Measurements from ENCODE around the gene CHRND.
"Not testable (repeated sequence)": the region's sequence is repeated elsewhere in the genome, so short reads cannot be mapped to it uniquely, and the experiment has no call there.

DNA sequence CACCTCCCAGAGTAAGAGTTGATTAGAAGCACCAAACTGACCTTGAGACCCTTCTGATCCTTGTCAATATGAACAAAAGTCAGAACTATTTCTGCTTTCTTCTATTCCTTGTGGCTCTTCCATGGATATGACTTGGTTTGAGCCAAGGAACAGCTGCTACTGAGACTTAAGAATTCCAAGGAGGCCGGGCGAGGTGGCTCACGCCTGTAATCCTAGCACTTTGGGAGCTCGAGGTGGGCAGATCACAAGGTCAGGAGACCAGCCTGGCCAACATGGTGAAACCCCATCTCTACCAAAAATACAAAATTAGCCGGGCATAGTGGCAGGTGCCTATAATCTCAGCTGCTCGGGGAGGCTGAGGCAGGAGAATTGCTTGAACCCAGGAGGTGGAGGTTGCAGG, 44.5 kb downstream of the CHRND start:
- not testable (repeated sequence) for TF ChIP-seq IRF2 (CRISPR knock-in tag; IDR thresholded peaks at IDR 0.05; ENCODE audit: borderline replicate concordance, low read depth); CREM (CRISPR knock-in tag; IDR thresholded peaks at IDR 0.05); MAX (CRISPR knock-in tag; IDR thresholded peaks at IDR 0.05); GABPB1 (CRISPR knock-in tag; IDR thresholded peaks at IDR 0.05); ATF3 (CRISPR knock-in tag; conservative IDR thresholded peaks at IDR 0.05)
- TF ChIP-seq, protein P1, sequence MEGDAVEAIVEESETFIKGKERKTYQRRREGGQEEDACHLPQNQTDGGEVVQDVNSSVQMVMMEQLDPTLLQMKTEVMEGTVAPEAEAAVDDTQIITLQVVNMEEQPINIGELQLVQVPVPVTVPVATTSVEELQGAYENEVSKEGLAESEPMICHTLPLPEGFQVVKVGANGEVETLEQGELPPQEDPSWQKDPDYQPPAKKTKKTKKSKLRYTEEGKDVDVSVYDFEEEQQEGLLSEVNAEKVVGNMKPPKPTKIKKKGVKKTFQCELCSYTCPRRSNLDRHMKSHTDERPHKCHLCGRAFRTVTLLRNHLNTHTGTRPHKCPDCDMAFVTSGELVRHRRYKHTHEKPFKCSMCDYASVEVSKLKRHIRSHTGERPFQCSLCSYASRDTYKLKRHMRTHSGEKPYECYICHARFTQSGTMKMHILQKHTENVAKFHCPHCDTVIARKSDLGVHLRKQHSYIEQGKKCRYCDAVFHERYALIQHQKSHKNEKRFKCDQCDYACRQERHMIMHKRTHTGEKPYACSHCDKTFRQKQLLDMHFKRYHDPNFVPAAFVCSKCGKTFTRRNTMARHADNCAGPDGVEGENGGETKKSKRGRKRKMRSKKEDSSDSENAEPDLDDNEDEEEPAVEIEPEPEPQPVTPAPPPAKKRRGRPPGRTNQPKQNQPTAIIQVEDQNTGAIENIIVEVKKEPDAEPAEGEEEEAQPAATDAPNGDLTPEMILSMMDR (IDR thresholded peaks at IDR 0.05) = not testable (repeated sequence)
- TF ChIP-seq, protein P2, sequence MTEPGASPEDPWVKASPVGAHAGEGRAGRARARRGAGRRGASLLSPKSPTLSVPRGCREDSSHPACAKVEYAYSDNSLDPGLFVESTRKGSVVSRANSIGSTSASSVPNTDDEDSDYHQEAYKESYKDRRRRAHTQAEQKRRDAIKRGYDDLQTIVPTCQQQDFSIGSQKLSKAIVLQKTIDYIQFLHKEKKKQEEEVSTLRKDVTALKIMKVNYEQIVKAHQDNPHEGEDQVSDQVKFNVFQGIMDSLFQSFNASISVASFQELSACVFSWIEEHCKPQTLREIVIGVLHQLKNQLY (CRISPR knock-in tag; IDR thresholded peaks at IDR 0.05) = not testable (repeated sequence)
- TF ChIP-seq, protein P3, sequence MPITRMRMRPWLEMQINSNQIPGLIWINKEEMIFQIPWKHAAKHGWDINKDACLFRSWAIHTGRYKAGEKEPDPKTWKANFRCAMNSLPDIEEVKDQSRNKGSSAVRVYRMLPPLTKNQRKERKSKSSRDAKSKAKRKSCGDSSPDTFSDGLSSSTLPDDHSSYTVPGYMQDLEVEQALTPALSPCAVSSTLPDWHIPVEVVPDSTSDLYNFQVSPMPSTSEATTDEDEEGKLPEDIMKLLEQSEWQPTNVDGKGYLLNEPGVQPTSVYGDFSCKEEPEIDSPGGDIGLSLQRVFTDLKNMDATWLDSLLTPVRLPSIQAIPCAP (CRISPR knock-in tag; IDR thresholded peaks at IDR 0.05) = not testable (repeated sequence)
- TF ChIP-seq, protein P4, sequence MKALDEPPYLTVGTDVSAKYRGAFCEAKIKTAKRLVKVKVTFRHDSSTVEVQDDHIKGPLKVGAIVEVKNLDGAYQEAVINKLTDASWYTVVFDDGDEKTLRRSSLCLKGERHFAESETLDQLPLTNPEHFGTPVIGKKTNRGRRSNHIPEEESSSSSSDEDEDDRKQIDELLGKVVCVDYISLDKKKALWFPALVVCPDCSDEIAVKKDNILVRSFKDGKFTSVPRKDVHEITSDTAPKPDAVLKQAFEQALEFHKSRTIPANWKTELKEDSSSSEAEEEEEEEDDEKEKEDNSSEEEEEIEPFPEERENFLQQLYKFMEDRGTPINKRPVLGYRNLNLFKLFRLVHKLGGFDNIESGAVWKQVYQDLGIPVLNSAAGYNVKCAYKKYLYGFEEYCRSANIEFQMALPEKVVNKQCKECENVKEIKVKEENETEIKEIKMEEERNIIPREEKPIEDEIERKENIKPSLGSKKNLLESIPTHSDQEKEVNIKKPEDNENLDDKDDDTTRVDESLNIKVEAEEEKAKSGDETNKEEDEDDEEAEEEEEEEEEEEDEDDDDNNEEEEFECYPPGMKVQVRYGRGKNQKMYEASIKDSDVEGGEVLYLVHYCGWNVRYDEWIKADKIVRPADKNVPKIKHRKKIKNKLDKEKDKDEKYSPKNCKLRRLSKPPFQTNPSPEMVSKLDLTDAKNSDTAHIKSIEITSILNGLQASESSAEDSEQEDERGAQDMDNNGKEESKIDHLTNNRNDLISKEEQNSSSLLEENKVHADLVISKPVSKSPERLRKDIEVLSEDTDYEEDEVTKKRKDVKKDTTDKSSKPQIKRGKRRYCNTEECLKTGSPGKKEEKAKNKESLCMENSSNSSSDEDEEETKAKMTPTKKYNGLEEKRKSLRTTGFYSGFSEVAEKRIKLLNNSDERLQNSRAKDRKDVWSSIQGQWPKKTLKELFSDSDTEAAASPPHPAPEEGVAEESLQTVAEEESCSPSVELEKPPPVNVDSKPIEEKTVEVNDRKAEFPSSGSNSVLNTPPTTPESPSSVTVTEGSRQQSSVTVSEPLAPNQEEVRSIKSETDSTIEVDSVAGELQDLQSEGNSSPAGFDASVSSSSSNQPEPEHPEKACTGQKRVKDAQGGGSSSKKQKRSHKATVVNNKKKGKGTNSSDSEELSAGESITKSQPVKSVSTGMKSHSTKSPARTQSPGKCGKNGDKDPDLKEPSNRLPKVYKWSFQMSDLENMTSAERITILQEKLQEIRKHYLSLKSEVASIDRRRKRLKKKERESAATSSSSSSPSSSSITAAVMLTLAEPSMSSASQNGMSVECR (CRISPR knock-in tag; IDR thresholded peaks at IDR 0.05; ENCODE audit: borderline replicate concordance) = not testable (repeated sequence)
